Sigmoid colon (tissue), 4 donors: ENCODE results near the gene DCTN3.

Experiments used
- CTCF ChIP-seq, 4 experiments: fragments of 450-650 bp in 3 of 4; fragments of 200-600 bp in 1 of 4; IDR thresholded peaks; one replicate each; pipeline ENCODE4 v1.5.1; 2016 to 2019; ENCODE audit warnings: antibody characterized with exemption in 4 of 4, mild to moderate bottlenecking in 3 of 4, moderate library complexity in 2 of 4
- POLR2A ChIP-seq, 2 donors: fragments of 450-650 bp; IDR thresholded peaks; one replicate each; pipeline ENCODE4 v1.6.1; 2016; ENCODE audit warnings: antibody characterized with exemption in 2 of 2, mild to moderate bottlenecking in 2 of 2, moderate library complexity in 2 of 2
- POLR2AphosphoS5 ChIP-seq, 4 donors: sonication (generic); formaldehyde crosslinking; IDR thresholded peaks; one replicate each; pipeline ENCODE4 v1.6.1; 2017; ENCODE audit warnings: antibody characterized with exemption in 4 of 4

- TF ChIP-seq POLR2A (IDR thresholded peaks at IDR 0.05) (no peak), CTCF (IDR thresholded peaks at IDR 0.05) (no peak), POLR2AphosphoS5 (IDR thresholded peaks at IDR 0.05) (no peak)
Measured at GRCh38 chr9:34655394-34655793, 35.1 kb upstream of the DCTN3 start.
